GM18519 (cell line): ENCODE measurements around the gene LRSAM1.

ENCODE experiments used
- ATAC-seq: cut with Tn5 transposase; IDR thresholded peaks from one replicate; pipeline ENCODE4 v1.9.1; 2021; ENCODE audit warnings: mild to moderate bottlenecking, moderate library complexity; ENCODE audit not compliant: unreplicated experiment, low FRiP score

LRSAM1 gene

GRCh38 chr9:127546125-127546832 lies 95.0 kb downstream of the LRSAM1 start:
- ATAC-seq, result no peak

GRCh38 chr9:127548352-127548881 lies 97.1 kb downstream of the LRSAM1 start:
- no peak for ATAC-seq

DNA sequence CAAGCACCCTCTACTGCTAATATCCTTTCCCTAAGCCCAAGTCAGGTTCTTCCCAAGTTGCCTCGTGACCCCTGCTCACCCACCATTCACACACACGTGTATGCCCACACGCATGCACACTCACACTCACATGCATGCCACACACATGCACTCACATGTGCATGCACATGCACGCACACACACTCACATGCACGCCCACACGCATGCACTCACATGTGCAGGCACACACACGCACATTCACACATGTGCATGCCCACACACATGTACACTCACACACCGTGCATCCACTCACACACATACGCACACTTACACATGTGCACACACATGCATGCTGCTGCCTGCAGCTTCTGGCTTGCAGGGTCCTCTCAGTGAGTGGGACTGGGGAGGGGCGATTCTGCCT lies 97.9 kb downstream of the LRSAM1 start:
- no peak for ATAC-seq

GRCh38 chr9:127549751-127550150 lies 98.4 kb downstream of the LRSAM1 start:
- ATAC-seq, result no peak

DNA sequence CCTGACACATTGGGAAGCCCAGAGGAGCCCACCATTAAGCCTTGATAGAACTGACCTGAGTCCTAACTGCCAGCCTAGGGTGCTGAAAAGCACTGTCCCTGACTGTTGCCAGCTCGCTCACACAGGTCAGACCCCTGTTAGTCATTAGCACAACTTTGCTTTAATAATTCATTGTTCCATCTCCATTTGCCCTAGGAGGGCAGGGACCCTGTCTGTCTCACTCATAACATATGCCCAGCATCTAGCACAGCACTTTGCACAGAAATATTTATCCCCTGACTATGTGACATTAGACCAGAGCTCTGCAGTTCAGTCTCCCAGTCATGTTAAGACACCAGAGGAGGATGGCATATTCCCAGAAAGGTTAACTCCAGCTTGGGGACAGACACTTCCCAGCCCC lies 99.0 kb downstream of the LRSAM1 start:
- ATAC-seq, result no peak

DNA sequence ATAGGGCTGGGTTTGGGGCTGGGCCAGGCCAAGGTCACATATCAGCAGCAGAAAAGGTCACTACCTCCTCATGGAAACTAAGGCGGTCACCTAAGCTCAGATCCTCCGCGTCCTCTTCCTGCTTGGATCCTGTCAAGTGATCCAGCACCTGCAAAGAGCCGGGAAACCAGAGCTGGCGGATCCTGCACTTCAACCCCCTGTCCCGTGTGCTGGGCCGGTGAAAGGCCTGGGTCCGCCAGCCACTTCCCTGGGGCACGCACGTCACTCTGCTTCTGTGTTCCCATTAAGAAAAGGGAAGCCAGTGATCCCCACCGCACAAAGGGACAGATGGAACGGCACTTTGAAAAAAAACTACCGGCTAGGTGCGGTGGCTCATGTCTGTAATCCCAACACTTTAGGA lies 99.4 kb downstream of the LRSAM1 start:
- ATAC-seq, result no peak
